NCI-H1092 (cell line): ENCODE data around the gene PANK4.
A peak's percentile ranks its signal among the peaks of the same experiment; 100 is the strongest.

ENCODE experiments used
- DNase-seq: peaks from one replicate; lab custom pipeline; 2025; lab: John Stamatoyannopoulos, UW

The PANK4 gene

DNA sequence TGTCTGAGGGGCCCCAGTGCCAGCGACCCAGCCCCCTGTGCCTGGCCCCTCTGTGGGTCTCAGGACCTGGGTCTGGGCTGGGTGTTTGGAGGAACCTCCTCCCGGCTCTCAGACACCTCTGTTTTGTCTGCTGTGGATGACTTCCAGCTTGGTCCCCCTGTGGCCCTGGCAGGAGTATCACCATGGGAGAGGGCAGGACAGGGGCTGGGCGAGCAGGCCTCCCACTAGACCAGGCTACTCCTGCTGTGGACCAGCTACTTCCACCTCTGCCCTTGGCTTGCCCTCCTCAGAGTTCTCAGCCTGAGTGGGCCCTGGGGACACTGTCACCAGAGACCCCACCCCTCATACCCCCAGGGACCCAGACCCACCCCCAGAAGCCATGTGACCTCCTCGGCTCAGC lies 28.5 kb downstream of the PANK4 start:
- DNase-seq, result no peak

DNA sequence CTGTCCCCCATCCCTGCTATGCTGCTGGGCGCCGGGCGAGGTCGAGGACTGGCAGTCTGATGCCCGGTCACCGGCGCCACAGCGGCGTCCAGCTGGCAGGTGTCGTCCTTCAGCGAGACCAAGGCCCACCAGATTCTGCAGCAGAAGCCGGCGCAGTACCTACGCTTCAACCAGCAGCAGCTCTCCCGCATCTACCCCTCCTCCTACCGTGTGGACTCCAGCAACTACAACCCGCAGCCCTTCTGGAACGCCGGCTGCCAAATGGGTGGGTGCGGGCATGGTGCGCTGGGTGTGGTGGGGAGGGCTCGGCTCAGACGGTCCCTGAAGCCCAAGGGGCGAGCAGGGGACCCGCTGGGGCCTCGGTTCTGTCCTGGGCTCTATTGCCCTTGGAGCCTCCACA lies 29.6 kb downstream of the PANK4 start:
- DNase-seq, result no peak

DNA sequence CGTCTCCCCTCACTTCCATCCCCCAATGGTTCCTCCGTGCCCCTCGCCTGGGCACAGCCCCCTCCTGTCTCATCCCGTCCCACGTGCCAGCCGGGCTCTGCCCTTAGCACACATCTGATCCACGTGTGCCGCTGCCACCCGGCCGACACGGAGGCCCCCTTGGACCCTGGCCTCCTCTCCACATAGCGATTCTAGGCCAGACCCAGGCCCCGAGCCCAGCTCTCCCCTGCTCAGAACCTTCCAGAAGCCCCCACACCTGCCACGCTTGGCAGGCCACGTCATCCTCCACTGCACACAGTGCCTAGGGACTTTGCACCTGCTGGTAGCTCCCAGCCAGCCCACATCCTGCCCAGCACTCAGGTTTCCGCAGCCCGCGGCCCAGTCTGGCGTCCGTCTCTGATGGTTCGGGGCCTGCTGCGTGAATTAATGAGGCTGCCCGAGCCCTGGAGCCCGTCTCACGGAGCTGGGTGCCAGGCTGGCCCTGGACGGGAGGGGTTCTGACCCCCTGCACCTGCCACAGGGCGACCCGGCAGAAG lies 30.2 kb downstream of the PANK4 start:
- DNase-seq, result no peak

DNA sequence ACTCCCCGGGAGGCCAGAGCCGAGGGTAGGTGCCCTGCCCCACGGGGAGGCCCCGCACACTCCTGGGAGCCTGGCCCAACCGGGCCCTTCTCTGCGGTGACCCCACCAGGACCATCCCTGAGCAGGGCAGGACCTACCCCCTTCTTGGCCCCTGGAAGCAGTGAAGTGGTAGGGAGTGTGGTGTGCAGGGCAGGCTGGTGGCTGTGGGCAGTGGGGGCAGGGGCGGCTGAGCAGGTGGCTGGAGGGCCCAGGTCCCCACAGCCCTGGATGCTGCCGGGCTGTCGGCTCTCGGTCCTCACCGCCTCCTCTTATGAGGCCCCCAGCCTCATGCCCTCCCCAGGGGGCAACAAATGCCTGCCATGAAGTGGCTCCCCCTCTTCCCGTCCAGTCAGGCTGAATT lies 30.9 kb downstream of the PANK4 start:
- no peak for DNase-seq

DNA sequence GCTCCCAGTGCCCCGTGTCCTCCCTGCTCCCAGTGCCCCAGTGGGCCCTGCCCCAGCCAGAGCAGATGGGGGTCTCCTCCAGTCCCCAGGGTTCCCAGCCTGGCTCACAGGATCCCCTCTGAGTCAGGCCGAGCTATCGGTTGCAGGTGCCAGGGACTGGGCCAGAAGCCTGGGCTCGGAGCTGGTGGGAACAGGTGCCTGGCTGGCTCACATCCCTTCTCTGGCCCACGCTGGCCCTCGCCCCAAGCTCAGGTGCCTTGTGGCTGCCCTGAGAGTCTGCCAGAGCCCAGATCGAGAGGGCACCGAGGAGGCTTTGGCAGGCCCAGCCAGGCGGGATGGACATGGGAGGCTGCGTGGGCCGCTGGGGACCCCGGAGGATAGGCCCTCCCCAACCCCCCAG lies 31.4 kb downstream of the PANK4 start:
- DNase-seq, result no peak

DNA sequence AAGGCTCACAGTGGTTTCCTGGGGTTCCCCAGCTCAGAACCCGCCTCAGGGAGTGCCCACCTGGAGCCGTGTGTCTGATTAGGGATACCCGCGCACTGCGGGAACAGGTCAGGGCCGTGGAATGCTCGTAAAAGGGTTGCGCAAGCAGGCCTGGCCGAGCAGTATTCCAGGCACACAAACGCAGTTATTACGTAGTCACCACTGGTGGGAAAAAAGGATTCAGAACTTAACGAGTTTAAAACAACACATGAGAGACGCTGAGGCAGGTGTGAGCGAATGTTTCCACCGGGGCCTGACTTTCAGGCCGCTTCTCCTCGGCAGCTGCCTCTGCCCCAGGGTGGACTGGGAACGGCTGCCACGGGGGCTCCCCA lies 32.1 kb downstream of the PANK4 start:
- no peak for DNase-seq

DNA sequence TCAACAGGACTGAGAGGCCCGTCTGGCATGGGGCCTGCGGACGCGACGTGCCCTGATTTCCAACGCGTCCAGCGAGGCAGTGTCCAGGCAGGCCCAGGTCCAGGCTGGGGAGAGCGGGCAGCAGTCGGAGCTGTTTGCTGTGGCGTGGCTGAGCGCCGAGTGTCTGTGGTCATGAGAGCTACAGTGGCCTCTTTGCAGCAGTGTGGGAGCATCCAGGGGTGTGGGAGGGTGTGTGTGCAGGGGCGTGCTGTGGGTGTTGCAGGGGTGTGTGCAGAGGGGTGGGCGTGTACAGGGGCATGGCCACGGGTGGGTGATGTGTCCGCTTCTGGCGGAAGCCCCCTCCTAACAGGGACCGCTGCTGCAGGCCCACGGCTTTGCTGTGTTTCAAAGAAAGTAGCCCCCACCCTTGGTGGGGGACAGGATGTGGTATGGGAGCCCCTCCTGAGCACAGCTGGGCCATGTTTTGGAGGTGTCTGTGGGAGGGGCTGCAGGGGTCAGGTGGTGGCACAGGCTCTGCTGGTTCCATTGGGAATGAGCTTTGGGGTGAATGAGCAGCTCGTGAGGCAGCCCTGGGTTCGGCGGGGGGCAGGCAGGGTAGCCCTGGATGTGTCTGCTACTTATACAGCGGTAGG lies 32.6 kb downstream of the PANK4 start:
- no peak for DNase-seq

DNA sequence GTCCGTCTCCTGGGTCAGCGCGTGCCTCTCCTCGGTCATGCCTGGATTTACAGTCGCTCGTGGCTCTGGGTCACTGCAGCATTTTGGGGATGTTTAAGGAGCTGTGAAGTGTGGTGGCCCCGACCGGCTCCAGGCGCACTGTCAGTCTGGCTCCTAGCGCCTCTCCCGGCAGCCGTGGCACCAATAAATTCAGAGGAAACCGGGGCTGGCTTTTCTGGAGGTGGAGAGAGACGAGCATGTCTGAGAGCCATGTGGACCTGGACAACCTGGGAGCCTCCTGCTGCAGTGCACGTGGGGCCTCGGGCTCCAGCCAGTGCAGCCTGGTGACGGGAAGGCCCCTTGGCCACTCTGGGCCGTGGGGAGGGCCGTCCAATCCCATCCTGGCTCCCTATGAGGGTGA lies 33.2 kb downstream of the PANK4 start:
- no peak for DNase-seq

DNA sequence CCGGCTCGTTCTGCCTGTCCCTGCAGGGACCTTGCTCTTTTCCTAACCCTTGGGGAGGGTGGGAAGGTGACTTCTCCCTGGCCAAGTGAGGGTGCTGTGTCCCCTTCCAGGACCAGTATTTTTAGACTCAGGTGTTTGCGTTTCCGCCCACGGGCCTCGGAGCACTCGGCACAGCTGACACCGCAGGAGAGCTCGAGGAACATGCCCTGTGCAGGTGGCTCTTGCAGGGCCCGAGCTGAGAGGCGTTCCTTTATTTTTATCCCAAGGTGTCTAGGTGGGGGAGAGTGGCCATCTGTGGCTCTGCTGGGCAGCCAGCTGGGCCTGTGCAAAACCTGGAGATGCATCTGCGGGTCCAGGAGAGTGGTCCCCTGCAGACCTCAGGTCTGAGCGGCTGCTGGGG lies 34.3 kb downstream of the PANK4 start:
- DNase-seq, result no peak

DNA sequence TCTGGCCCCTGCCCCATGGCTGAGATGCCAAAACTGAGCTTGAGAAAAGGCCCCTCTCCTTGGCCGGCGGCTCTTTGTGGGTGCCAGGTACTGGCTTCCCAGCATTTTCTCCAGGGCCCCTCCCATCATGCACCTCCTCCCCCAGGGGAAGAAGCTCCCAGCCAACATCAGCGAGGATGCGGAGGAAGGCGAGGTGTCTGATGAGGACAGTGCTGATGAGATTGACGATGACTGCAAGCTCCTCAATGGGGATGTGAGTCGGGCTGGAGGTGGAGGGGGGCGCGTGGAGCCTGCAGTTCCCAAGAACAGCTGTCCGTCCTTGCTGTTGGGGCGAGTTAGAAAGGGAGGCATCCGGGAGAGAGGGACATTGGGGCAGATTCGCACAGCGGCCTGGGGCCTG lies 36.8 kb downstream of the PANK4 start:
- DNase-seq, result no peak

DNA sequence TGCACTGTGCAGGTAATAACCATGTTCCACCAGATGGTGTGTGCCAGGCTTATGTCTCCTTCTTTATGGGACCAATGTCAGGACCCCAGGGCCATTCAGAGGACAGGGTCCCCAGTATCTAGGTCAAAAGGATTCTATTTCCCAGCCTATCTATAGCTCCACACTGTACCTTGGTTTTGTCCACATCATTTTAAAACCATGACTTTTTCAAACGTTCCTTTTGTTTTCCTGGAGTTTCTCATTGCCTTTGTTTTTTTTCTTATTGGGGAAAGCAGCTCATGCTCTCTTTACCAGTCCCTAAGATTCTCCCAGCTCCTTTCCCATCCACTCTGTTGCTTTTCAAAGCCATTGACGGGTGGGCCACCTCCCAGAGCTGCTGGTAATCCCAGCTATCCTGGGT lies 37.7 kb downstream of the PANK4 start:
- DNase-seq, result no peak

DNA sequence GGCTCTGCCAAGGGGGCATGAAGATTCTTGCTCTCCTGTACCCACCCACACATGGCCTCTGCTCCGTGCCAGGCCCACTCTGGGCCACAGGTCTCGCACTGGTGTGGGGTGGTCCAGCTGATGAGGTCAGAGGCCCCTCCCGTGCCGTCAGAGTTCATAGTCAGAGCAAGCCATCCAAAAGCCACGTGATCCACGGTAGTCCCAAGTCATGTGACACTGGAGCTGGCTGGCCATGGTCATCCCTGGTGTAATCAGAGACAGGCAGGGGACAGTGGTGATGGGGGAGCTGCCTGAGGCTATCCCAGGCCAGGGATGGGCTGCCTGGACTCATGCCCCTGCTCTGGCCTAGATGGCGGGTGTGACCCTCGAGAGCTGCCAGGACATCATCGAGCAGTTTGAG lies 39.8 kb downstream of the PANK4 start:
- DNase-seq, result no peak

DNA sequence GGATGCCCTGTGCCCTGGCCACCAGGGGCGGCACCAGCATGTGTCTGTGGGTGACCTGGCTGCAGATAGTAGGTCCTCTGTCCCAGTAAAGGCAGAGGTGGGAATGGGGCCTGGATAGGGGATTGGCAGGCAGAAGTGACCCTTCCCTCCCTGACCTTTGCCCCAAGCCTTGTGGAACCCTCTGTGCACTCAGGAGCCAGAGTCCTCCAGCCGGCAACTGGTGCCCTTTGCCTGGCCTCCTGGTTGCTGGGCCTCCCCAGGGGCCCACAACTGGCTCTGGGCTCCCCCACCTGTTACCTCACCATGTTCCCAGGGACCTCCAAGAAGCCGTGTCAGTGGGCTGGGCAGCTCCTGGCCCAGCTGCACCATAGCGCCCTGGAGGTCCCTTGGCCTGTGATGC lies 40.4 kb downstream of the PANK4 start:
- no peak for DNase-seq

DNA sequence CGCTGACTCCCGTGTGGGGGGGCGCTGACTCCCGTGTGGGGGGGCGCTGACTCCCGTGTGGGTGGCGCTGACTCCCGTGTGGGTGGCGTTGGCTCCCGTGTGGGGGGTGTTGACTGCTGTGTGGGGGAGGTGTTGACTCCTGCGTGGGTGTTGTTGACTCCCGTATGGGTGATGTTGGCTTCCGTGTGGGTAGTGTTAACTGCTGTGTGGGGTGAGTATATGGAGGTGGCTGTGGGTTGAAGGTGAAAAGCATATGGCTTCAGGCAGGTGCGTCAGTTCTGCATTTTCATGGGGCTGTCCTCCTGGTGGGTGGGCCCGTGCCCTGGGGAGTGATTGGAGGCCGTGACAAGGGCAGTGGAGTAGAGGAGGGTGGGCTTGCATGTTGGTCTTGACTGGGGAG lies 42.4 kb downstream of the PANK4 start:
- DNase-seq, result no peak

DNA sequence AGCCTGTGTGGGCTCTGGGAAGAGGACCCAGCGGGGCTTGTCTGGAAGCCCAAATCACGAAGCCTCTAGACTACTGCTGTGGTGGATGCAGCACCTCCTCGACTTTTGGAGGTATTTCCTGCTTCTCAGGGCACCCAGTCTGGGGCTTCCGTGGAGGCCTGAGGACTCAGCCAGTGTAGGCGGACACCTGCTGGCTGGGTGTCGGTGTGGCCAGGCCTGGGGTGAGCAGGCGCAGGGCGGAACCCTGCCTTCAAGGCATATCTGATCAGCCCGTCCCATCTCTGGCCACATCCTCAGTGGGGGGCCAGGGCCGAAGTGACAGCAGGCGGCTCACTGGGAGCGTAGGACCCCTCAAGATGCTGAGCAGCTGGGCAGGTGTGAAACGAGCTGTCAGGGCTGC lies 43.4 kb downstream of the PANK4 start:
- no peak for DNase-seq

DNA sequence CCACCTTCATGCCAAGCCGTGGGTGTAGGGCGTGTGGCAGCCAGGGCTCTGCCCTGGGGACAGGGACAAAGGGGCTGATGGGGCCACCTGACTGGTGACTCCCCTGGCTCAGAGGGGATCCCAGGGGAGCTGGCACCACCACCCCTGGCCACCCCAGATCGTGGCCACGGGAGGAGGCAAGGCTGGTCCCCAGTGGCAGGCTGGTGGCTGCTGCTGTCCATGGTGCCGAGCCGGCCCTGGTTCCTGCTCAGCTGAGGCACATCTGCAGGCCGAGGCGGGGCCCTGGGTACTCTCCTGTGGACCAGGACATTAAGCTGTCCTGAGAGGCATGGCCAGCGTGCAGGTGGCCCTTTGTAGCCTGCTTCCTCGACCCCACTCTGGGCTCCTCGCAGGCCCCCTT lies 43.8 kb downstream of the PANK4 start:
- no peak for DNase-seq

DNA sequence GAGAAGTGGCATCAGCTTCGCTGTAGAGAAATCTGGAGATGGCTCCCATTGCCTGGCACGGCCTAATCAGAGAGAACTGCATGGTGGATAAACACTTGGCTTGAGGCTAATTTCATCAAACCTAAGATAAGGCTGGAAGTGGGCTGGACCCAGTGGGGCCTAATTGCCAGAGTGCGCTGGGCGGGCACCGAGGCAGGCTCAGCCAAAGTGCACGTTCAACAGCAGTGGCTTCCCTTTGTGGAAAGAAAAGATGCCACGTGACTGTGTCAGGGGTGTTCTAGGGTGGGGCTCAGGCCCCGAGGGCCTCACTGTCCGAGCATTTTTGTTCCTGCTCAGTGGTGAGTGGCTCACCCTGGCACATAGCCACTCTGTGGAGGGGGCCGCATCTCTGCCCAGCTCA lies 44.5 kb downstream of the PANK4 start:
- DNase-seq, result no peak

DNA sequence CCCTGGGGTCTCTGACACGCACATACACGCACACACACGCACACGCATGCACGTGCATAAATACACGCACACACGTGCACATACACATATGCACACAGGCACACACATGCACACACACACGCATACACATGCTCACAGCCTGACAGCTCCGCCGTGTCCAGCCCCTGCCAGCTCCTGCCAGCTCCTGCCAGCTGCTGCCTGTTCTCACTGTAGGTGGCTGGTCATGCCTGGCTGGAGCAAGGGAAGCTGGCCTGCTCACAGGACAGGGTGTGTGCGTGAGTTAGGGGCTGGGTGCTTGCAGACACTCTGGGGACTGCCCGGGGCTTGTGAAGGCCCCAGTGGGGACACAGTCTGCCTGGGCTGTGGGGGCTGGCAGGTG lies 45.4 kb downstream of the PANK4 start:
- DNase-seq, result peak; percentile 34

DNA sequence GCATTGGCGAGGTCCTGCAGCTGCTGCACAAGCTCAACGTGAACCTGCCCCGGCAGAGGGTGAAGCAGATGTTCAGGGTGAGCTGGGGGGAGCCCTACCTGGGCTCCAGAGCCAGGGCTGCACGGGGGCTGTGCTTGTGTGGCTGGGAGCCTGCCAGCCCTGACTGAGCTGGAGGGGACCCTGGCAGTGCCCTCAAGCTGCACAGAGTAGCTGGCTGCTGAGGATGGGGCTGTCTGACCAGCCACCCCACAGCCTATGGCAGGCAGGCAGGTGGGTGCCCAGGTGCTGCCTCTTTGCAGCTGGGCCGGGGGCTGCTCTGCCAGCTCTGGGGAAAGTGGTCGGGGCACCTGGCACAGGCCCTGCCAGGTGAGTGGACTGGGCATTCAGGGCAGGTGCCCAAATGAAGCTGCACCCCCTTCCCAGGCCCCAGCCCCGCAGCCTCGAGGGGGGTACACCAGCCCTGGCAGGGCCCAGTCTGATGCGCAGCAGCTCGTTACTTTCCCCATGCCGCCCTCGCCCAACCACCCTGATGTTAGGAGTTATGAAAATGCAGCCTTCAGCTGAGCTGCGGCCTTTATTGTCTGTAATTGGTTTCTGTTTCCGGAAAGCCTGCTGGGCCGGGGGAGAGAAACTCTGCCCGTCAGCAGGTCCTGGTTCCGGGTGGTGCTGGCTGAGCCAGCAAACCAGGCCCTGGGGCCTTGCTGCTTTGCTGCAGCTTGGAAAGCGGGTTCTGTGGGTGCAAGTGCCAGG lies 46.0 kb downstream of the PANK4 start:
- no peak for DNase-seq

DNA sequence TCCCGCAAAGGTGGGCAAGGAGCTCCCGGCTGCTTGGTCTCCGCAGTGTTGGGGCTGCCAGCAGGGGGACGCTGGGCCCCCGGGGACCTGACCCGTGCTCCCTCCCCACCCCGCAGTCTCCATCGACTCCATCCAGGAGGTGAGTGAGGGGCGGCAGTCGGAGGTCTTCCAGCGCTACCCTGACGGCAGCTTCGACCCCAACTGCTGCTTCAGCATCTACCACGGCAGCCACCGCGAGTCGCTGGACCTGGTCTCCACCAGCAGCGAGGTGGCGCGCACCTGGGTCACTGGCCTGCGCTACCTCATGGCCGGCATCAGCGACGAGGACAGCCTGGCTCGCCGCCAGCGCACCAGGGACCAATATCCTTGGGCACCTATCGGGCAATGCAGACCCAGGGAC lies 46.8 kb downstream of the PANK4 start:
- DNase-seq, result no peak

DNA sequence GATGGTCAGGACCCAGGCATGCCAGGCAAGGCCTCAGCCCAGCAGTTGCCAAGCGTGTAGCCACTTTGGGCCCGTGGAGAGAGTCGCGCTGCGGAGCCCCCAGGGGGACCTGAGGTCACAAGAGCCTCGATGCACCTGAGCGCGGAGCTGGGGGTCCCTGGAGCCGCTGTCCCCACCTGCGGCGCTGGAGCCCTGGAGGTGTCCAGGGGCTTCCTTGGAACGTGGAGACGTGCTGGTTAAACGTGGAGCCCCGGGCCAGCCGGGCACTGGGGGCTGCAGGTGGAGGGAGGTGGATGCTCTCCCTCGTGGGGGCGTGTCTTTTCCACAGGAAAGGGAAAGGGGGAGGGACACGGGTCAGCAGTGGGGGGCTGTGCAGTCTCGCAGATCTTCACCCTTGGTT lies 47.2 kb downstream of the PANK4 start:
- no peak for DNase-seq

DNA sequence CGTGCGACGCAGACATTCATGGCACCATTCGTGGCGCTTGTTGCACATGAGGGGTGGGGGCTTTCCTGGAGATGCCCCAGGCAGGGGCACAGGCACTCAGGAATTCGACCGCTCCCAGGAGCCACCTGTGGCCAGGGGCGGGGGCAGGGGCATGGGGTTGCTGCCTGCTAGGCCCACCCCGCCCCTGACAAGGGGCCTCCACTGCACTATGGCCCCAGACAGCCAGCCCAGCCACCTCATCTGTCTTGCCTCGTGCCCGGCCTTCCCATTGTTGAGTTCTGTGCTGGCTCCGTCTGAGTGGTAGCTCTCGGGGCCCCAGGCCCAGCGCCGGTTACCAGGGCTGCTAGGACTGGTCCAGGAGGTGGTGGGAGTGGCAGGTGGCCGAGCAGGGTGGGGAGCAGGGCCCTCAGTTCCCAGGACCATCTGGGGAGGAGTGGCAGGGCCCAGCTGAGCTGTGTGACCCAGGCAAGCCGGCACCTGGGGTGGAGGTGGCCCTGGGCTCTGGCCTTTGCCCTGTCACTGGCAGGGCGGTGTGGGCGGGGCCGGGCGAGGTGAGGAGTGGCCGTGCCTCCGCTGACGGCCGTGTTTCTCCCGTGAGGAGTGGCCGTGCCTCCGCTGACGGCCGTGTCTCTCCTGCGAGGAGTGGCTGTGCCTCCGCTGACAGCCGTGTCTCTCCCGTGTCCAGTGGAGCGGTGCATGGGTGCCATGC lies 48.5 kb downstream of the PANK4 start:
- DNase-seq, result no peak

DNA sequence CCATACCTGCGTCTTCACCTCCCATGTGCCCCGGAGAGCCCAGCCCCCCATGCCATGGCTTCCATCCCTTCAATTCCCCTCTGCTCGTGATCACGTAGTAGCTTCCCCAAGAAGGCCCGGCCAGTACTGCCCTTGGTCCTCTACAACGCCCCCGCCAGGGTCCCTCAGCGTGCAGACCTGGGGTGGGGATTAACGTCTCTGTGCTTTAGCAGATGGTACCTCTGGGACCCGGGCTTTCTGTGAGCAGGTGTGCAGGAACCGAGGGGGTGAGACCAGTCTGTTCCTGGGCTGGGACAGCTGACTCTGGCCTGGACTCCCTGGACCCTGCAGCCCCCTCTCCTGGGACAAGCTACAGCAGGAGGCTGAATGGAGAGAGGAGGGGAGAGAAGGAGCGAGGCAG lies 49.1 kb downstream of the PANK4 start:
- no peak for DNase-seq
